ENCODE data around the gene NEURL3. TPM values are rescaled to one million over a fixed set of nuclear protein-coding genes. Genes with fewer than 3 reads are reported as not detected.

The NEURL3 gene
- polyA plus RNA-seq, 3 donors = not detected

DNA sequence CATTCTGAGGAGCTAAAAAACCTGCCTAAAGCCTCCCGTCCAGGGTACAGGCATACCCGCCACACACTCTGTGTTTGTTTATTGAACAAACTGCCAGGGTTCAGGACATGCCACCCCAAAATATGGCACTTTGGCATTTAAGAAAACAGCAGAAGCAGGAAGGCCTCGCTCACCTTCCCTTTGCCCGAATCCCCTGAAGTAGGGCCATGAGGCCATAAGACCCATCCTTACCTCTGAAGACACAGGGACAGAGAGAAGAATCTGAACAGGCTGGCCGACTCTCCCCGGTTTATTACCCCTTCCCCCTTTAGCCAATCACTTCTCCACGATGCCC lies 1.7 kb upstream of the NEURL3 start:
- Histone ChIP-seq H3K36me3 (replicated peaks in 1 of 2; ENCODE audit: control insufficient read depth in 1 of 2, insufficient read depth in 2 of 2, low read length in 2 of 2) (no peaks in the 10 kb centered on the region), H3K9me3 (replicated peaks in 1 of 2; ENCODE audit: control insufficient read depth in 1 of 2, insufficient read depth in 1 of 2, low read length in 2 of 2) (no peaks in the 10 kb centered on the region), H4K20me1 (ENCODE audit: insufficient read depth, low read length) (no peaks in the 10 kb centered on the region), H3K27ac (ENCODE audit: low read depth in 1 of 2, low read length in 2 of 2) (no peak overlapping the region), H2AFZ (ENCODE audit: insufficient read depth, low read depth, low read length, poor library complexity, severe bottlenecking) (no peak overlapping the region), H3K9ac (ENCODE audit: insufficient read depth, low read length, poor library complexity, severe bottlenecking) (no peak overlapping the region), H3K4me3 (replicated peaks in 1 of 3; ENCODE audit: low read depth in 2 of 3, low read length in 3 of 3) (no peak overlapping the region), H3K4me1 (ENCODE audit: control insufficient read depth in 1 of 2, insufficient read depth in 2 of 2, low read length in 2 of 2) (peaks cover 10 to 24% of the 10 kb centered on the region in 2 donors), H3K4me2 (replicated peaks; ENCODE audit: extremely low read depth, low read length, poor library complexity, severe bottlenecking) (no peak overlapping the region), H3K79me2 (ENCODE audit: insufficient read depth, low read length) (no peaks in the 10 kb centered on the region), H3K27me3 (ENCODE audit: control insufficient read depth in 2 of 2, insufficient read depth in 2 of 2, low read length in 2 of 2) (peaks cover 0 to 3% of the 10 kb centered on the region in 2 donors)
- TF ChIP-seq, protein P1, sequence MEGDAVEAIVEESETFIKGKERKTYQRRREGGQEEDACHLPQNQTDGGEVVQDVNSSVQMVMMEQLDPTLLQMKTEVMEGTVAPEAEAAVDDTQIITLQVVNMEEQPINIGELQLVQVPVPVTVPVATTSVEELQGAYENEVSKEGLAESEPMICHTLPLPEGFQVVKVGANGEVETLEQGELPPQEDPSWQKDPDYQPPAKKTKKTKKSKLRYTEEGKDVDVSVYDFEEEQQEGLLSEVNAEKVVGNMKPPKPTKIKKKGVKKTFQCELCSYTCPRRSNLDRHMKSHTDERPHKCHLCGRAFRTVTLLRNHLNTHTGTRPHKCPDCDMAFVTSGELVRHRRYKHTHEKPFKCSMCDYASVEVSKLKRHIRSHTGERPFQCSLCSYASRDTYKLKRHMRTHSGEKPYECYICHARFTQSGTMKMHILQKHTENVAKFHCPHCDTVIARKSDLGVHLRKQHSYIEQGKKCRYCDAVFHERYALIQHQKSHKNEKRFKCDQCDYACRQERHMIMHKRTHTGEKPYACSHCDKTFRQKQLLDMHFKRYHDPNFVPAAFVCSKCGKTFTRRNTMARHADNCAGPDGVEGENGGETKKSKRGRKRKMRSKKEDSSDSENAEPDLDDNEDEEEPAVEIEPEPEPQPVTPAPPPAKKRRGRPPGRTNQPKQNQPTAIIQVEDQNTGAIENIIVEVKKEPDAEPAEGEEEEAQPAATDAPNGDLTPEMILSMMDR (IDR thresholded peaks at IDR 0.05) = no peak
- H3K9me3 Mint-ChIP-seq = peaks cover 0 to 2% (median 0%) of the 10 kb centered on the region in 7 donors
- DNase-seq = no peak
- no peak overlapping the region for H3K27ac Mint-ChIP-seq
- H3K4me1 Mint-ChIP-seq = peaks cover 12% of the 10 kb centered on the region
- H3K4me3 Mint-ChIP-seq = no peak overlapping the region
- no peaks in the 10 kb centered on the region for H3K36me3 Mint-ChIP-seq
- intact Hi-C loops (cut with micrococcal nuclease) = loop anchor here in 1 of 2 donors (5.0 kb wide), 1 partner anchor 35 kb away; no protein-coding TSS in a partner anchor
- peaks cover 7 to 13% (median 9%) of the 10 kb centered on the region in 3 donors for H3K27me3 Mint-ChIP-seq (ENCODE audit: low read depth in 3 of 3)
- 98% methylated on average over 4 of the region's 7 CpGs for WGBS (ENCODE audit: insufficient coverage)

DNA sequence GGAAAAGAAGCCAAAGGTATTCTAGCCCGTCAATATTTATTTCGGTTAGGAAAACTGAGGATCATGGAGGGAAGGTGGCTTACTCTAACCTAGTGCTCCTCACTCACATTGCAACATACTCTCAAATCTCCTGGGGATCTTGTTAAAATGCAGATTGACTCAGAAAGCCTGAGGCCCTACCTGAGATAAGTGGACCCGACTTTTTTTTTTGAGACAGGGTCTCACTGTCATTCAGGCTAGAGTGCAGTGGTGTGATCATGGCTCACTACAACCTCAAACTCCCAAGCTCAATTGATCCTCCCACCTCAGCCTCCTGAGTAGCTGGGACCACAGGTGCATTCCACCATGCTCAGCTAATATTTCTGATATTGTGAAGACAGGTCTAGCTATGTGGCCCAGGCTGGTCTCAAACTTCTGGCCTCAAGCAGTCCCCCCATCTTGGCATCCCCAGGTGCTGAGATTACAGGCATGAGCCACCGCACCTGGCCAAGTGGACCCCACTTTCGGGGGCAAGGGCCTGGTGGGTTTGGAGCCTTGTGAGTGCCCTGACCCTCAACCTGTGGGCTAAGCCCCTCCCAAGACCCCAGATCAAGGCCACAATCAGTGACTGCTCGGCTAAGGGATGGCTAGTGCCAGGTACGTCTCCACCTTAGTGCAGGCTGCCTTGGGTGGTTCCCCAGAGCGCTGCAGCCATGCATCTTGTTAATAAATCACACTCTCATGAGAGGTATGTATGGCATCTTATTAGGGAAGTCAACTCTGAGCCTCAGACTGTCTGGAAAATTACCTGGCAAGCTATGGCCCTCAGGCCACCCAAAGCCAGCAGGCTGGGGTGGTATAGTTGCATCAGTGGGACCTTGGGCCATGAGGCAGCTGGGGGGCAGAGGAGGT lies 1.1 kb upstream of the NEURL3 start:
- Mint-ChIP-seq H3K4me3 (no peak overlapping the region), H3K9me3 (peaks cover 0 to 2% (median 0%) of the 10 kb centered on the region in 7 donors), H3K4me1 (peaks cover 17% of the 10 kb centered on the region), H3K27ac (no peak overlapping the region), H3K36me3 (no peaks in the 10 kb centered on the region), H3K27me3 (ENCODE audit: low read depth in 3 of 3) (peaks cover 7 to 13% (median 10%) of the 10 kb centered on the region in 3 donors)
- 100% methylated on average over 3 of the region's 8 CpGs for WGBS (ENCODE audit: insufficient coverage)
- Histone ChIP-seq H2AFZ (ENCODE audit: insufficient read depth, low read depth, low read length, poor library complexity, severe bottlenecking) (peak overlapping the region; percentile 26), H3K27me3 (ENCODE audit: control insufficient read depth in 2 of 2, insufficient read depth in 2 of 2, low read length in 2 of 2) (peaks cover 0 to 3% of the 10 kb centered on the region in 2 donors), H3K36me3 (replicated peaks in 1 of 2; ENCODE audit: control insufficient read depth in 1 of 2, insufficient read depth in 2 of 2, low read length in 2 of 2) (no peaks in the 10 kb centered on the region), H4K20me1 (ENCODE audit: insufficient read depth, low read length) (no peaks in the 10 kb centered on the region), H3K79me2 (ENCODE audit: insufficient read depth, low read length) (no peaks in the 10 kb centered on the region), H3K4me1 (ENCODE audit: control insufficient read depth in 1 of 2, insufficient read depth in 2 of 2, low read length in 2 of 2) (peaks cover 10 to 28% of the 10 kb centered on the region in 2 donors), H3K4me2 (replicated peaks; ENCODE audit: extremely low read depth, low read length, poor library complexity, severe bottlenecking) (no peak overlapping the region), H3K4me3 (replicated peaks in 1 of 3; ENCODE audit: low read depth in 2 of 3, low read length in 3 of 3) (no peak overlapping the region), H3K9ac (ENCODE audit: insufficient read depth, low read length, poor library complexity, severe bottlenecking) (no peak overlapping the region), H3K9me3 (replicated peaks in 1 of 2; ENCODE audit: control insufficient read depth in 1 of 2, insufficient read depth in 1 of 2, low read length in 2 of 2) (no peaks in the 10 kb centered on the region), H3K27ac (ENCODE audit: low read depth in 1 of 2, low read length in 2 of 2) (no peak overlapping the region)
- intact Hi-C loops (cut with micrococcal nuclease) = loop anchor here in 1 of 2 donors (5.0 kb wide), 1 partner anchor 34 kb away; no protein-coding TSS in a partner anchor
- no peak for DNase-seq
- TF ChIP-seq, protein P1 (IDR thresholded peaks at IDR 0.05) = no peak

Measured in CD14-positive monocyte (primary cell).